CD4-positive, CD25-positive, alpha-beta regulatory T cell (primary cell): ENCODE measurements around the gene CKMT2. TPM values are rescaled to one million over a fixed set of nuclear protein-coding genes. Genes with fewer than 3 reads are reported as not detected.

Experiments
- ATAC-seq, 2 donors: fragments of 150-1000 bp; cut with Tn5 transposase; one replicate each; pipeline ENCODE4 v1.10.0; 2021; ENCODE audit warnings: low read depth in 2 of 2, moderate number of reproducible peaks in 2 of 2, moderate library complexity in 1 of 2
- DNase-seq, 3 donors: peaks; one replicate each; pipeline versions ENCODE4 v3.0.0 to v3.0.0-alpha.2; 2012 to 2022; ENCODE audit warnings: mixed read lengths in 1 of 3
- H3K27ac ChIP-seq: one replicate; pipeline ENCODE4 v1.7.0; 2013; ENCODE audit warnings: mild to moderate bottlenecking, low read length; ENCODE audit not compliant: insufficient read depth, poor library complexity, severe bottlenecking
- H3K27me3 ChIP-seq: one replicate; pipeline ENCODE4 v1.7.0; 2013; ENCODE audit warnings: low read length; ENCODE audit not compliant: control insufficient read depth, insufficient read depth
- H3K36me3 ChIP-seq: one replicate; pipeline ENCODE4 v1.7.0; 2013; ENCODE audit warnings: mild to moderate bottlenecking, low read length, moderate library complexity; ENCODE audit not compliant: control insufficient read depth, insufficient read depth
- H3K4me1 ChIP-seq: 2 replicates; pipeline ENCODE4 v1.7.0; 2013; ENCODE audit warnings: mild to moderate bottlenecking, low read length; ENCODE audit not compliant: insufficient read depth, control insufficient read depth, poor library complexity, severe bottlenecking
- H3K4me3 ChIP-seq: one replicate; pipeline ENCODE4 v1.7.0; 2013; ENCODE audit warnings: low read depth, mild to moderate bottlenecking, low read length, moderate library complexity
- H3K9me3 ChIP-seq, 2 experiments: 1 replicate in 1 of 2; 2 replicates in 1 of 2; pipeline ENCODE4 v1.7.0; 2013; ENCODE audit warnings: low read length in 2 of 2, mild to moderate bottlenecking in 1 of 2, moderate library complexity in 1 of 2; ENCODE audit not compliant: control insufficient read depth in 2 of 2
- H3K27ac Mint-ChIP-seq, 3 donors: one replicate each; pipeline ENCODE4 v1.8.0; 2020 to 2022; ENCODE audit warnings: mild to moderate bottlenecking in 3 of 3, mixed read lengths in 3 of 3, moderate library complexity in 2 of 3
- H3K27me3 Mint-ChIP-seq: one replicate; pipeline ENCODE4 v1.8.0; 2022; ENCODE audit warnings: mild to moderate bottlenecking, mixed read lengths
- H3K36me3 Mint-ChIP-seq: one replicate; pipeline ENCODE4 v1.8.0; 2020; ENCODE audit warnings: mixed read lengths
- H3K4me1 Mint-ChIP-seq, 4 donors: one replicate each; pipeline ENCODE4 v1.8.0; 2020 to 2022; ENCODE audit warnings: mixed read lengths in 4 of 4, mild to moderate bottlenecking in 1 of 4
- H3K4me3 Mint-ChIP-seq, 4 donors: one replicate each; pipeline ENCODE4 v1.8.0; 2020 to 2022; ENCODE audit warnings: mild to moderate bottlenecking in 4 of 4, mixed read lengths in 4 of 4, moderate library complexity in 3 of 4
- H3K9me3 Mint-ChIP-seq, 7 donors: one replicate each; pipeline ENCODE4 v1.8.0; 2020 to 2022; ENCODE audit warnings: mixed read lengths in 7 of 7, mild to moderate bottlenecking in 3 of 7, moderate library complexity in 2 of 7
- polyA plus RNA-seq, 4 donors: library from polyadenylated mRNA; unstranded; fragments of 300-500 nt; fragmentation: Illumina TruSeq; gene quantifications; one replicate each; pipeline ENCODE4 v1.2.3, GENCODE V29; 2021
- total RNA-seq: library from RNA; stranded (reverse); gene quantifications from one replicate; pipeline ENCODE4 v1.2.3, GENCODE V29; 2022

The CKMT2 gene
- total and polyA plus RNA-seq, 5 donors from 2014 or later, result 0.25 TPM; not detected in 4

- no peaks in the 10 kb centered on the region for H3K27me3 Mint-ChIP-seq
- H3K27me3 ChIP-seq, result no peaks in the 10 kb centered on the region
- H3K4me1 Mint-ChIP-seq, result peaks cover 4 to 10% (median 7%) of the 10 kb centered on the region in 4 donors
- peaks cover 38% of the 10 kb centered on the region for H3K36me3 ChIP-seq
- no peaks in the 10 kb centered on the region for H3K9me3 ChIP-seq
- no peaks in the 10 kb centered on the region for H3K9me3 Mint-ChIP-seq
- no peak for DNase-seq
- peaks cover 43% of the 10 kb centered on the region for H3K36me3 Mint-ChIP-seq
- no peak overlapping the region for H3K27ac ChIP-seq
- no peak overlapping the region for H3K4me3 Mint-ChIP-seq
- H3K27ac Mint-ChIP-seq, result peak overlapping the region in 1 of 3 donors; percentile 59
- no peaks in the 10 kb centered on the region for H3K4me1 ChIP-seq
- H3K4me3 ChIP-seq, result no peak overlapping the region
- ATAC-seq, result no peak
Measured at GRCh38 chr5:81310402-81311063, 77.4 kb downstream of the CKMT2 start.

- no peaks in the 10 kb centered on the region for H3K27me3 Mint-ChIP-seq
- no peak overlapping the region for H3K4me3 Mint-ChIP-seq
- H3K9me3 Mint-ChIP-seq, result peaks cover 0 to 2% (median 0%) of the 10 kb centered on the region in 7 donors
- Histone ChIP-seq H3K27me3 (no peaks in the 10 kb centered on the region), H3K9me3 (no peaks in the 10 kb centered on the region), H3K36me3 (peaks cover 38% of the 10 kb centered on the region), H3K4me1 (no peaks in the 10 kb centered on the region), H3K4me3 (no peak overlapping the region), H3K27ac (no peak overlapping the region)
- no peak overlapping the region for H3K27ac Mint-ChIP-seq
- DNase-seq (no peak), ATAC-seq (no peak)
- peaks cover 43% of the 10 kb centered on the region for H3K36me3 Mint-ChIP-seq
- peaks cover under 1 to 4% (median 3%) of the 10 kb centered on the region in 4 donors for H3K4me1 Mint-ChIP-seq
Measured at GRCh38 chr5:81313278-81313677, 80.2 kb downstream of the CKMT2 start.

GRCh38 chr5:81313686-81314085 lies 80.6 kb downstream of the CKMT2 start:
- no peaks in the 10 kb centered on the region for H3K27me3 Mint-ChIP-seq
- Histone ChIP-seq H3K36me3 (peaks cover 38% of the 10 kb centered on the region), H3K27me3 (no peaks in the 10 kb centered on the region), H3K9me3 (no peaks in the 10 kb centered on the region), H3K4me3 (no peak overlapping the region), H3K27ac (no peak overlapping the region), H3K4me1 (no peaks in the 10 kb centered on the region)
- peaks cover 0 to 4% (median 4%) of the 10 kb centered on the region in 4 donors for H3K4me1 Mint-ChIP-seq
- no peak overlapping the region for H3K27ac Mint-ChIP-seq
- H3K36me3 Mint-ChIP-seq, result peaks cover 40% of the 10 kb centered on the region
- peaks cover 0 to 2% (median 0%) of the 10 kb centered on the region in 7 donors for H3K9me3 Mint-ChIP-seq
- ATAC-seq, result no peak
- DNase-seq, result no peak
- H3K4me3 Mint-ChIP-seq, result no peak overlapping the region

- Histone ChIP-seq H3K4me3 (no peak overlapping the region), H3K36me3 (peaks cover 30% of the 10 kb centered on the region), H3K27ac (no peak overlapping the region), H3K4me1 (no peaks in the 10 kb centered on the region), H3K27me3 (no peaks in the 10 kb centered on the region), H3K9me3 (no peaks in the 10 kb centered on the region)
- Mint-ChIP-seq H3K27me3 (no peaks in the 10 kb centered on the region), H3K4me1 (peaks cover 0 to 4% (median 2%) of the 10 kb centered on the region in 4 donors), H3K9me3 (peaks cover 0 to 2% (median 0%) of the 10 kb centered on the region in 7 donors), H3K4me3 (no peak overlapping the region), H3K36me3 (peaks cover 33% of the 10 kb centered on the region), H3K27ac (no peak overlapping the region)
- DNase-seq (no peak), ATAC-seq (no peak)
Measured at GRCh38 chr5:81314581-81314980, 81.5 kb downstream of the CKMT2 start.

GRCh38 chr5:81315336-81315735 lies 82.2 kb downstream of the CKMT2 start:
- Histone ChIP-seq H3K27ac (no peak overlapping the region), H3K9me3 (no peaks in the 10 kb centered on the region), H3K36me3 (peaks cover 29% of the 10 kb centered on the region), H3K4me1 (no peaks in the 10 kb centered on the region), H3K27me3 (no peaks in the 10 kb centered on the region), H3K4me3 (no peak overlapping the region)
- Mint-ChIP-seq H3K4me1 (peaks cover 0 to 4% (median 2%) of the 10 kb centered on the region in 4 donors), H3K9me3 (peaks cover 0 to 2% (median 0%) of the 10 kb centered on the region in 7 donors), H3K27me3 (no peaks in the 10 kb centered on the region), H3K36me3 (peaks cover 28% of the 10 kb centered on the region), H3K27ac (no peak overlapping the region), H3K4me3 (no peak overlapping the region)
- DNase-seq (no peak), ATAC-seq (no peak)

- H3K36me3 ChIP-seq, result peaks cover 26% of the 10 kb centered on the region
- H3K4me1 ChIP-seq, result no peaks in the 10 kb centered on the region
- DNase-seq, result no peak
- Mint-ChIP-seq H3K36me3 (peaks cover 26% of the 10 kb centered on the region), H3K4me1 (peaks cover 0 to 4% (median 2%) of the 10 kb centered on the region in 4 donors), H3K27me3 (no peaks in the 10 kb centered on the region), H3K4me3 (no peak overlapping the region), H3K9me3 (peaks cover 0 to 2% (median 0%) of the 10 kb centered on the region in 7 donors), H3K27ac (no peak overlapping the region)
- H3K27me3 ChIP-seq, result no peaks in the 10 kb centered on the region
- no peaks in the 10 kb centered on the region for H3K9me3 ChIP-seq
- ATAC-seq, result no peak
- H3K4me3 ChIP-seq, result no peak overlapping the region
- no peak overlapping the region for H3K27ac ChIP-seq
Measured at GRCh38 chr5:81315830-81316229, 82.7 kb downstream of the CKMT2 start.

Other genes starting within 250 kb of the CKMT2 start
- gene ZCCHC9, start 68.3 kb downstream of the CKMT2 start, total RNA-seq, result 21.1 TPM
- 10 to 100 TPM; 18.7 to 24.9 (median 22.6) TPM for gene ZCCHC9, start 68.3 kb downstream of the CKMT2 start, polyA plus RNA-seq
- not detected for gene ACOT12, start 160.8 kb downstream of the CKMT2 start, total RNA-seq
- gene ACOT12, start 160.8 kb downstream of the CKMT2 start, polyA plus RNA-seq, result not detected